Measurements from ENCODE around the gene NAIF1.

DNA sequence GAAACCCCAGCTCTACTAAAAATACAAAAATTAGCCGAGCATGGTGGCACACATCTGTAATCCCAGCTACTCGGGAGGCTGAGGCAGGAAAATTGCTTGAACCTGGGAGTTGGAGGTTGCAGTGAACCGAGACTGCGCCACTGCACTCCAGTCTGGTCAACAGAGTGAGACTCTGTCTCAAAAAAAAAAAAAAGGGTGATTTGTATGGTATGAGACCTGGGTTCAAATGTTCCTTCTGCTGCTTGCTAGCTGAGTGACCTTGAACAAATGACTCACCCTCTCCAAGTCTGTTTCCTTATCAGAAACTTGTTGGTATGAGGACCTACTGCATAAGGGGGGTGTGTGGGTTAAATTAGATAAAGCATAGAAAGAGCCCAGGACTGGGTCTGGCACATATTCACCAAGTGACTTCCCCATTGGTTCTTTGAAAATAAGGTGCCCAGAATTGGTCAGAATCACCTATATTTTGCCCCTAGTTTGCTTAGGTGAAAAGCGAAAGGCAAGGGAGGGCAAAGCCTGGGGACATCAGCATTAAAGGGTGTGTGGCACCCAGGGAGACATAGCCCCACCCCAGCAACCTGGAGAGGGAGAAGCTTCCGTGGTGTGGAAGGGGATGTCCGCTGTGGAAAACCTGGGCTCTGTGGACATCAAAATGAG is 10.9 kb upstream of the NAIF1 start:
- TF ChIP-seq GATA2 (IDR thresholded peaks at IDR 0.05; ENCODE audit: low read depth, low read length) (no peak), GATA3 (IDR thresholded peaks at IDR 0.05; ENCODE audit: low read depth, low read length) (no peak)

Data from SH-SY5Y (cell line).